HepG2 (cell line): ENCODE measurements around the gene UTP20. TPM values are rescaled to one million over a fixed set of nuclear protein-coding genes. Genes with fewer than 3 reads are reported as not detected.

Experiments
- ATAC-seq: fragments of 200-7000 bp; cut with Tn5 transposase; 3 replicates; pipeline ENCODE4 v1.9.1; 2020; ENCODE audit warnings: mild to moderate bottlenecking, moderate library complexity
- BruUV-seq: library from RNA; stranded (reverse); fragments of 400-500 nt; replicated peaks from 2 replicates; lab custom pipeline; 2021; lab: Mats Ljungman, UMichigan
- CTCF ChIA-PET: fragments of 300-600 bp; formaldehyde crosslinking; extraction: SDS; loops from one replicate; lab custom pipeline; 2021; ENCODE audit warnings: low total read pairs, inconsistent platforms, low intra/inter-chr PET ratio; lab: Yijun Ruan, JAX
- POLR2A ChIA-PET: fragments of 350-600 bp; sonication (Branson Sonifier 250); formaldehyde crosslinking; loops from one replicate; lab custom pipeline; 2020; ENCODE audit warnings: antibody characterized with exemption, inconsistent platforms; lab: Yijun Ruan, JAX
- DNase-seq: peaks from one replicate; pipeline ENCODE4 v3.0.0-alpha.2; 2015; ENCODE audit warnings: low spot score
- FAIRE-seq: peaks from 3 replicates; lab custom pipeline; 2011; peaks lifted over from hg19 to GRCh38; lab: Jason Lieb, UNC
- H2AFZ ChIP-seq: one replicate; pipeline ENCODE4 v1.6.1; 2011; ENCODE audit warnings: low read length, inconsistent platforms
- H3K27ac ChIP-seq: fragments of 300-600 bp; 3 replicates; pipeline ENCODE4 v1.8.0; 2011; ENCODE audit warnings: mixed run types, mild to moderate bottlenecking, mixed read lengths, low read length, inconsistent platforms; ENCODE audit not compliant: insufficient read depth; ENCODE audit errors: extremely low read length
- H3K27me3 ChIP-seq, 2 experiments: fragments of 200-600 bp in 1 of 2; 2 replicates in 1 of 2; 3 replicates in 1 of 2; pipeline versions ENCODE4 v1.6.0 to v1.8.0; 2011; ENCODE audit warnings: low read length in 2 of 2, mild to moderate bottlenecking in 2 of 2, moderate library complexity in 2 of 2, inconsistent platforms in 1 of 2; ENCODE audit not compliant: insufficient read depth in 2 of 2, control insufficient read depth in 1 of 2
- H3K36me3 ChIP-seq, 2 experiments: fragments of 200-600 bp in 1 of 2; replicated peaks in 1 of 2; 2 replicates in 1 of 2; 3 replicates in 1 of 2; pipeline versions ENCODE4 v1.5.1 to v1.8.0; 2011; ENCODE audit warnings: low read length in 2 of 2, inconsistent platforms in 1 of 2; ENCODE audit not compliant: insufficient read depth in 2 of 2, control insufficient read depth in 1 of 2
- H3K4me1 ChIP-seq: 2 replicates; pipeline ENCODE4 v1.5.1; 2012; ENCODE audit warnings: low read length, inconsistent platforms; ENCODE audit not compliant: insufficient read depth
- H3K4me2 ChIP-seq: 2 replicates; pipeline ENCODE4 v1.6.0; 2011; ENCODE audit warnings: low read depth, low read length, inconsistent platforms
- H3K4me3 ChIP-seq, 3 experiments: fragments of 200-600 bp in 1 of 3; sonication (generic), shearing (Covaris generic) in 1 of 3; replicated peaks in 1 of 3; 2 replicates each; pipeline ENCODE4 v1.5.1; 2011 to 2016; ENCODE audit warnings: low read length in 3 of 3, inconsistent platforms in 2 of 3, low read depth in 2 of 3, mild to moderate bottlenecking in 2 of 3, control low read depth in 1 of 3, mixed read lengths in 1 of 3; ENCODE audit not compliant: insufficient read depth in 1 of 3
- H3K79me2 ChIP-seq: one replicate; pipeline ENCODE4 v1.6.1; 2011; ENCODE audit warnings: low read length, inconsistent platforms; ENCODE audit not compliant: insufficient read depth
- H3K9ac ChIP-seq: 2 replicates; pipeline ENCODE4 v1.6.0; 2011; ENCODE audit warnings: mild to moderate bottlenecking, low read depth, low read length, inconsistent platforms; ENCODE audit not compliant: insufficient read depth
- H3K9me3 ChIP-seq: 2 replicates; pipeline ENCODE4 v1.5.1; 2012; ENCODE audit warnings: mild to moderate bottlenecking, low read length
- H4K20me1 ChIP-seq: 2 replicates; pipeline ENCODE4 v1.6.0; 2011; ENCODE audit warnings: inconsistent platforms, mild to moderate bottlenecking, low read length, moderate library complexity; ENCODE audit not compliant: insufficient read depth
- CBX5 ChIP-seq: sonication (generic); formaldehyde crosslinking; IDR thresholded peaks from 2 replicates; pipeline ENCODE4 v1.4.0; 2020; ENCODE audit warnings: missing genetic modification reagents, borderline replicate concordance
- CTCF ChIP-seq: sonication (generic); formaldehyde crosslinking; IDR thresholded peaks from 2 replicates; pipeline ENCODE4 v1.5.0; 2020; ENCODE audit warnings: mild to moderate bottlenecking, missing genetic modification reagents, moderate library complexity
- MATR3 ChIP-seq: sonication (generic); formaldehyde crosslinking; IDR thresholded peaks from 2 replicates; pipeline ENCODE4 v1.4.0; 2020; ENCODE audit warnings: missing genetic modification reagents
- ONECUT2 ChIP-seq: sonication (generic); formaldehyde crosslinking; IDR thresholded peaks from 2 replicates; pipeline ENCODE4 v1.4.0; 2020; ENCODE audit warnings: missing genetic modification reagents
- TMF1 ChIP-seq: sonication (generic); formaldehyde crosslinking; IDR thresholded peaks from 2 replicates; pipeline ENCODE4 v1.8.1; 2022; ENCODE audit warnings: low read depth, missing genetic modification reagents
- TP53 ChIP-seq: sonication (generic); formaldehyde crosslinking; conservative IDR thresholded peaks from 2 replicates; pipeline ENCODE4 v1.4.0; 2020; ENCODE audit warnings: missing genetic modification reagents
- ZBTB38 ChIP-seq: sonication (generic); formaldehyde crosslinking; IDR thresholded peaks from 2 replicates; pipeline ENCODE4 v1.5.1; 2020; ENCODE audit warnings: mild to moderate bottlenecking, missing genetic modification reagents
- ZNF567 ChIP-seq: sonication (generic); formaldehyde crosslinking; IDR thresholded peaks from 2 replicates; pipeline ENCODE4 v1.8.1; 2023; ENCODE audit warnings: mild to moderate bottlenecking, missing genetic modification reagents, borderline replicate concordance
- ZSCAN21 ChIP-seq: sonication (generic); formaldehyde crosslinking; IDR thresholded peaks from 2 replicates; pipeline ENCODE4 v1.8.0; 2022; ENCODE audit warnings: mild to moderate bottlenecking, missing genetic modification reagents, moderate library complexity, borderline replicate concordance
- WGBS: methylation state at CpG from one replicate; pipeline ENCODE4 v1.1.6; 2017; ENCODE audit warnings: low lambda C conversion rate; 5-methylcytosine and 5-hydroxymethylcytosine counted together
- in situ Hi-C: cut with HindIII; loops from 2 replicates; pipeline ENCODE4 v1.10.0; 2017; ENCODE audit warnings: low pct_unique_long_range_greater_than_20kb; ENCODE audit not compliant: extremely low pct_ligation_motif_present
- intact Hi-C: fragments of 100-400 bp; cut with micrococcal nuclease; formaldehyde crosslinking; loops from one replicate; pipeline ENCODE4 v1.10.0; 2022; ENCODE audit not compliant: unreplicated experiment
- polyA plus RNA-seq, 8 experiments: library from polyadenylated mRNA; depleted of rRNA in 3 of 8; stranded (reverse) in 7 of 8; unstranded in 1 of 8; fragments of >200 nt; fragmentation: Illumina TruSeq in 4 of 8; extraction: Trizol in 4 of 8; gene quantifications; 2 replicates each; pipeline versions ENCODE4 v1.2.1 to v1.2.3, GENCODE V29; 2011 to 2016; ENCODE audit warnings: low read depth in 4 of 8, missing spikeins in 1 of 8, mixed read lengths in 1 of 8; ENCODE audit not compliant: insufficient read depth in 1 of 8
- total RNA-seq, 5 experiments: library from RNA; depleted of rRNA; stranded (reverse); fragments of >200 nt; fragmentation: Illumina TruSeq; extraction: Trizol; gene quantifications; 2 replicates each; pipeline ENCODE4 v1.2.3, GENCODE V29; 2016; ENCODE audit warnings: low read depth in 1 of 5
- TF ChIP-seq, protein P1 (sequence below): sonication (generic); formaldehyde crosslinking; IDR thresholded peaks from 2 replicates; pipeline ENCODE4 v1.5.0; 2020; ENCODE audit warnings: mild to moderate bottlenecking, missing genetic modification reagents
- TF ChIP-seq, protein P2 (sequence below): sonication (generic); formaldehyde crosslinking; IDR thresholded peaks from 2 replicates; pipeline ENCODE4 v1.9.0; 2021; ENCODE audit warnings: missing genetic modification reagents, borderline replicate concordance

UTP20 gene
- total and polyA plus RNA-seq, 2 of the 13 experiments (the other 11 are each of a cell fraction or from before 2014, with no cell fraction given) = 9.0 to 38.5 TPM

GRCh38 chr12:101368016-101368415, 88.1 kb downstream of the UTP20 start (continued):
- TF ChIP-seq, protein P1, sequence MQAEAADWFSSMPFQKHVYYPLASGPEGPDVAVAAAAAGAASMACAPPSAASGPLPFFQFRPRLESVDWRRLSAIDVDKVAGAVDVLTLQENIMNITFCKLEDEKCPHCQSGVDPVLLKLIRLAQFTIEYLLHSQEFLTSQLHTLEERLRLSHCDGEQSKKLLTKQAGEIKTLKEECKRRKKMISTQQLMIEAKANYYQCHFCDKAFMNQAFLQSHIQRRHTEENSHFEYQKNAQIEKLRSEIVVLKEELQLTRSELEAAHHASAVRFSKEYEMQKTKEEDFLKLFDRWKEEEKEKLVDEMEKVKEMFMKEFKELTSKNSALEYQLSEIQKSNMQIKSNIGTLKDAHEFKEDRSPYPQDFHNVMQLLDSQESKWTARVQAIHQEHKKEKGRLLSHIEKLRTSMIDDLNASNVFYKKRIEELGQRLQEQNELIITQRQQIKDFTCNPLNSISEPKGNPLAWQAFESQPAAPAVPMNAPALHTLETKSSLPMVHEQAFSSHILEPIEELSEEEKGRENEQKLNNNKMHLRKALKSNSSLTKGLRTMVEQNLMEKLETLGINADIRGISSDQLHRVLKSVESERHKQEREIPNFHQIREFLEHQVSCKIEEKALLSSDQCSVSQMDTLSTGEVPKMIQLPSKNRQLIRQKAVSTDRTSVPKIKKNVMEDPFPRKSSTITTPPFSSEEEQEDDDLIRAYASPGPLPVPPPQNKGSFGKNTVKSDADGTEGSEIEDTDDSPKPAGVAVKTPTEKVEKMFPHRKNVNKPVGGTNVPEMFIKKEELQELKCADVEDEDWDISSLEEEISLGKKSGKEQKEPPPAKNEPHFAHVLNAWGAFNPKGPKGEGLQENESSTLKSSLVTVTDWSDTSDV = no peak
- TF ChIP-seq ONECUT2 (CRISPR knock-in tag) (no peak), CBX5 (no peak), ZNF567 (no peak), TMF1 (CRISPR knock-in tag) (no peak)

- Histone ChIP-seq H3K9me3 (no peaks in the 10 kb centered on the region), H3K79me2 (no peaks in the 10 kb centered on the region), H3K4me1 (no peaks in the 10 kb centered on the region), H3K9ac (no peak overlapping the region), H4K20me1 (no peaks in the 10 kb centered on the region), H3K27me3 (no peaks in the 10 kb centered on the region), H3K27ac (no peak overlapping the region), H3K4me2 (no peak overlapping the region), H3K4me3 (no peak overlapping the region), H2AFZ (no peak overlapping the region), H3K36me3 (peaks cover 17 to 68% of the 10 kb centered on the region in 2 experiments)
- in situ Hi-C loops = no loop called here
- ChIA-PET POLR2A (no interaction called here), CTCF (no interaction called here)
- no peak for FAIRE-seq
- no peak for ATAC-seq
- no peak for DNase-seq
- intact Hi-C loops = no loop called here
- BruUV-seq = no TSS peak
- WGBS = 95% methylated on average over 1 of the region's 1 CpG
- TF ChIP-seq MATR3 (CRISPR knock-in tag) (no peak), ZSCAN21 (CRISPR knock-in tag) (no peak), ZBTB38 (no peak), CTCF (CRISPR knock-in tag) (no peak), TP53 (no peak)
- TF ChIP-seq, protein P2, sequence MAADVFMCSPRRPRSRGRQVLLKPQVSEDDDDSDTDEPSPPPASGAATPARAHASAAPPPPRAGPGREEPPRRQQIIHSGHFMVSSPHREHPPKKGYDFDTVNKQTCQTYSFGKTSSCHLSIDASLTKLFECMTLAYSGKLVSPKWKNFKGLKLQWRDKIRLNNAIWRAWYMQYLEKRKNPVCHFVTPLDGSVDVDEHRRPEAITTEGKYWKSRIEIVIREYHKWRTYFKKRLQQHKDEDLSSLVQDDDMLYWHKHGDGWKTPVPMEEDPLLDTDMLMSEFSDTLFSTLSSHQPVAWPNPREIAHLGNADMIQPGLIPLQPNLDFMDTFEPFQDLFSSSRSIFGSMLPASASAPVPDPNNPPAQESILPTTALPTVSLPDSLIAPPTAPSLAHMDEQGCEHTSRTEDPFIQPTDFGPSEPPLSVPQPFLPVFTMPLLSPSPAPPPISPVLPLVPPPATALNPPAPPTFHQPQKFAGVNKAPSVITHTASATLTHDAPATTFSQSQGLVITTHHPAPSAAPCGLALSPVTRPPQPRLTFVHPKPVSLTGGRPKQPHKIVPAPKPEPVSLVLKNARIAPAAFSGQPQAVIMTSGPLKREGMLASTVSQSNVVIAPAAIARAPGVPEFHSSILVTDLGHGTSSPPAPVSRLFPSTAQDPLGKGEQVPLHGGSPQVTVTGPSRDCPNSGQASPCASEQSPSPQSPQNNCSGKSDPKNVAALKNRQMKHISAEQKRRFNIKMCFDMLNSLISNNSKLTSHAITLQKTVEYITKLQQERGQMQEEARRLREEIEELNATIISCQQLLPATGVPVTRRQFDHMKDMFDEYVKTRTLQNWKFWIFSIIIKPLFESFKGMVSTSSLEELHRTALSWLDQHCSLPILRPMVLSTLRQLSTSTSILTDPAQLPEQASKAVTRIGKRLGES = no peak
These were observed 92.5 kb downstream of the UTP20 start for GRCh38 chr12:101372431-101372830.
